Endodermal cell (in vitro differentiated cells): Measurements from ENCODE around the gene IL18BP. TPM values are rescaled to one million over a fixed set of nuclear protein-coding genes. Genes with fewer than 3 reads are reported as not detected.

Source experiments
- DNase-seq: peaks from one replicate; pipeline ENCODE4 v3.0.0-alpha.2; 2017
- H3K27ac ChIP-seq: 2 replicates; pipeline ENCODE4 v1.5.1; 2013; ENCODE audit warnings: mild to moderate bottlenecking, low read depth, low read length, moderate library complexity
- H3K27me3 ChIP-seq: 2 replicates; pipeline ENCODE4 v1.6.1; 2013; ENCODE audit warnings: mild to moderate bottlenecking, low read length, moderate library complexity; ENCODE audit not compliant: insufficient read depth, control insufficient read depth, poor library complexity, severe bottlenecking
- H3K36me3 ChIP-seq: 2 replicates; pipeline ENCODE4 v1.7.0; 2013; ENCODE audit warnings: mild to moderate bottlenecking, low read length, moderate library complexity; ENCODE audit not compliant: control insufficient read depth, insufficient read depth
- H3K4me1 ChIP-seq: one replicate; pipeline ENCODE4 v1.7.0; 2013; ENCODE audit warnings: low read length; ENCODE audit not compliant: control insufficient read depth, insufficient read depth
- H3K4me3 ChIP-seq: 2 replicates; pipeline ENCODE4 v1.5.1; 2013; ENCODE audit warnings: mild to moderate bottlenecking, low read length, moderate library complexity
- H3K9ac ChIP-seq: 2 replicates; pipeline ENCODE4 v1.6.1; 2013; ENCODE audit warnings: mild to moderate bottlenecking, low read length, moderate library complexity; ENCODE audit not compliant: poor library complexity, severe bottlenecking; ENCODE audit errors: extremely low read depth
- H3K9me3 ChIP-seq: 2 replicates; pipeline ENCODE4 v1.6.1; 2013; ENCODE audit warnings: mild to moderate bottlenecking, low read length, moderate library complexity; ENCODE audit not compliant: control insufficient read depth
- H3K27ac Mint-ChIP-seq: 2 replicates; pipeline ENCODE4 v1.8.0; 2020; ENCODE audit warnings: mixed read lengths
- H3K27me3 Mint-ChIP-seq: 2 replicates; pipeline ENCODE4 v1.8.0; 2021; ENCODE audit warnings: mild to moderate bottlenecking, mixed read lengths; ENCODE audit not compliant: insufficient read depth
- H3K36me3 Mint-ChIP-seq: 2 replicates; pipeline ENCODE4 v1.8.0; 2020; ENCODE audit warnings: low read depth, mixed read lengths
- H3K4me1 Mint-ChIP-seq: 2 replicates; pipeline ENCODE4 v1.8.0; 2020; ENCODE audit warnings: mixed read lengths
- H3K4me3 Mint-ChIP-seq: 2 replicates; pipeline ENCODE4 v1.8.0; 2020; ENCODE audit warnings: mild to moderate bottlenecking, moderate library complexity, mixed read lengths
- H3K9me3 Mint-ChIP-seq: 2 replicates; pipeline ENCODE4 v1.8.0; 2020; ENCODE audit warnings: mild to moderate bottlenecking, mixed read lengths
- WGBS, 2 experiments: methylation state at CpG; one replicate each; pipeline versions ENCODE4 v1.1.5 to v1.1.7; 2013; ENCODE audit warnings: missing lambda C conversion rate in 2 of 2, mixed read lengths in 1 of 2; ENCODE audit not compliant: insufficient coverage in 1 of 2, insufficient read length in 1 of 2; 5-methylcytosine and 5-hydroxymethylcytosine counted together
- total RNA-seq, 2 donors: library from RNA; stranded (reverse); fragmentation: NEBNext Ultra II Directional in 1 of 2; extraction: Animal tissue kit (Norgen Biotek cat#: 25700) in 1 of 2; gene quantifications; 2 replicates in 1 of 2; 3 replicates in 1 of 2; pipeline ENCODE4 v1.2.1, GENCODE V29; 2021
- TF ChIP-seq, protein P1 (sequence below): fragments of 200-600 bp; sonication (generic); conservative IDR thresholded peaks from 2 replicates; pipeline ENCODE4 v1.5.0; 2021; ENCODE audit warnings: antibody characterized with exemption, mild to moderate bottlenecking

IL18BP gene
- total RNA-seq, 2 donors from 2014 or later, result 10.8 to 13.0 TPM

DNA sequence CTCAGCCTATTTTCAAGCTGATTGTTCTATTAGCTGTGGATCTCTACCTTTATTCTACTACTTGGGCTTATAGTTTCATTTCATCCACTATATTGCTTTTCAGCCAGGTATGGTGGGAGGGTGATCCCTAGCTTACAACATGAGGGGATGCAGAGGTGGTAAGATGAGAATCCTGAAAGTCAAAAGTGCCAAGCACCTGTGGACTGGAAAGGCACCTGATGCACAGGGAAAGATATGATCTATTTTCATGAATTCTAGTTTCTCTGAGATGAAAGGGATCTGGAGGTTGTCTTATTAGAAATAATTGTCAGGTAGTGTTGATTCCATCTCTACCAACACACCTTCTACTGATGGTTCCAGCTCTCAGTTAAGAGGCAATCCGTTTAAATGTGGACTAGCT, 21.6 kb upstream of the IL18BP start:
- Histone ChIP-seq H3K27me3 (no peaks in the 10 kb centered on the region), H3K27ac (no peak overlapping the region), H3K9ac (no peak overlapping the region), H3K4me1 (no peaks in the 10 kb centered on the region), H3K36me3 (peaks cover 40% of the 10 kb centered on the region), H3K4me3 (no peak overlapping the region), H3K9me3 (no peaks in the 10 kb centered on the region)
- Mint-ChIP-seq H3K9me3 (no peaks in the 10 kb centered on the region), H3K27ac (no peak overlapping the region), H3K27me3 (no peaks in the 10 kb centered on the region), H3K36me3 (peaks cover 51% of the 10 kb centered on the region), H3K4me1 (no peaks in the 10 kb centered on the region), H3K4me3 (no peak overlapping the region)
- WGBS, 2 experiments, result 88% methylated on average over 1 of the region's 1 CpG; no CpG with 5 or more reads in 1 of the 2 experiments
- TF ChIP-seq, protein P1, sequence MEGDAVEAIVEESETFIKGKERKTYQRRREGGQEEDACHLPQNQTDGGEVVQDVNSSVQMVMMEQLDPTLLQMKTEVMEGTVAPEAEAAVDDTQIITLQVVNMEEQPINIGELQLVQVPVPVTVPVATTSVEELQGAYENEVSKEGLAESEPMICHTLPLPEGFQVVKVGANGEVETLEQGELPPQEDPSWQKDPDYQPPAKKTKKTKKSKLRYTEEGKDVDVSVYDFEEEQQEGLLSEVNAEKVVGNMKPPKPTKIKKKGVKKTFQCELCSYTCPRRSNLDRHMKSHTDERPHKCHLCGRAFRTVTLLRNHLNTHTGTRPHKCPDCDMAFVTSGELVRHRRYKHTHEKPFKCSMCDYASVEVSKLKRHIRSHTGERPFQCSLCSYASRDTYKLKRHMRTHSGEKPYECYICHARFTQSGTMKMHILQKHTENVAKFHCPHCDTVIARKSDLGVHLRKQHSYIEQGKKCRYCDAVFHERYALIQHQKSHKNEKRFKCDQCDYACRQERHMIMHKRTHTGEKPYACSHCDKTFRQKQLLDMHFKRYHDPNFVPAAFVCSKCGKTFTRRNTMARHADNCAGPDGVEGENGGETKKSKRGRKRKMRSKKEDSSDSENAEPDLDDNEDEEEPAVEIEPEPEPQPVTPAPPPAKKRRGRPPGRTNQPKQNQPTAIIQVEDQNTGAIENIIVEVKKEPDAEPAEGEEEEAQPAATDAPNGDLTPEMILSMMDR, result no peak
- no peak for DNase-seq

DNA sequence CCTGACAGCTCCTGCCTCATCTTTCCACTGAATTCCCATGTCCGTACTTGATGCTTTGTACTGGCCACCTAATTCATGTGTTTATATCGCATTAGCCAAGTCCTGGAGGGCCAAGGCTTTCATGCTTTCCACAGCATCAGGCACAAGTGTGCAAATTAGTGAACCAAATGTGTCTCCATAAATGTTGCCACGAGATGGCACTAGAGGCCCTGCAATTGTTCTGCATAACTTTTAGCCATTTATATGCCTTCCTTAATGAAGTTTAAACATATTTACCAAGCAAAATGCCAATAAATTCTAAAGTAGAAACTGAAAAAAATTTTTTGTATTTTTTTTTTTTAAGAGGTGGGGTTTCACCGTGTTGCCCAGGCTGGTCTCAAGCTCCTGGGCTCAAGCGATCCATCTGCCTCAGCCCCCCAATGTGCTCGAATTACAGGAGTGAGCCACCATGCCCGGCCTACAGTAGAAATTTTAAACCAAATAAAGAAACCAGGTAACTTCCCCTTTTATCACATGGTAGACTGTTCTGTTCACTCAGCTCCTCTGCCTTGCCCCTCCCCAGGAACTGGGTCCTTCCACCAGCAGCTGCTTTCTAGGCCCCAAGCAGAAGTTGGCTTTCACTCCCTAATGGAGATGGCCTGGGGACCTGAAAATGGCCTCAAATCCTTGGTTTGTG, 20.8 kb upstream of the IL18BP start:
- Histone ChIP-seq H3K27me3 (no peaks in the 10 kb centered on the region), H3K9me3 (no peaks in the 10 kb centered on the region), H3K4me3 (no peak overlapping the region), H3K9ac (no peak overlapping the region), H3K4me1 (no peaks in the 10 kb centered on the region), H3K27ac (no peak overlapping the region), H3K36me3 (peaks cover 48% of the 10 kb centered on the region)
- H3K27ac Mint-ChIP-seq, result no peak overlapping the region
- H3K4me3 Mint-ChIP-seq, result no peak overlapping the region
- WGBS, 2 experiments, result 76 to 80% methylated on average over 5 to 7 of the region's 7 CpGs
- no peaks in the 10 kb centered on the region for H3K9me3 Mint-ChIP-seq
- TF ChIP-seq, protein P1, result peak; percentile 78
- no peaks in the 10 kb centered on the region for H3K27me3 Mint-ChIP-seq
- H3K4me1 Mint-ChIP-seq, result no peaks in the 10 kb centered on the region
- DNase-seq, result peak; percentile 69
- H3K36me3 Mint-ChIP-seq, result peaks cover 50% of the 10 kb centered on the region

DNA sequence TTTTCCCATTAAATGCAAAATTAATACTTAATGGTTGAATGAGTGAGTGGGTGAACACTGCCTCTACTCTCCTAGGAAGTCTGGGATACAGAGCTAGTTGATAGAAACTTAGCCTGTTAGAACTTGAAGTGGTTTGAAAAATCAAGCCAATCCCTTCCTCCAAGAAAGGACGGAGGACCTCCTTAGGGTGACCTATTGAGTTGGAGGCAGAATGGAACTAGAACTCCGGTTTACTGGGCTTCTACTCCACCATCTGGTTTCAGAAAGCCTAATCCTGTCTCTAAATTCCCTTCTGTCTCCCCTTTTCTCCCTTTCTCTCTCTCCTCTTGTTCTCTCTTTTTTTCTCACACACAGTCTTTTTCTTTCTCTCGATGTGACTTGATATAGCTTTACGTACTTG, 19.6 kb upstream of the IL18BP start:
- DNase-seq, result no peak
- WGBS, 2 experiments, result 98 to 100% methylated on average over 3 to 4 of the region's 4 CpGs
- Mint-ChIP-seq H3K9me3 (no peaks in the 10 kb centered on the region), H3K4me3 (no peak overlapping the region), H3K27ac (no peak overlapping the region), H3K36me3 (peaks cover 61% of the 10 kb centered on the region), H3K27me3 (no peaks in the 10 kb centered on the region), H3K4me1 (no peaks in the 10 kb centered on the region)
- Histone ChIP-seq H3K27ac (no peak overlapping the region), H3K4me1 (no peaks in the 10 kb centered on the region), H3K9me3 (peaks cover 7% of the 10 kb centered on the region), H3K4me3 (no peak overlapping the region), H3K36me3 (peaks cover 59% of the 10 kb centered on the region), H3K9ac (no peak overlapping the region), H3K27me3 (no peaks in the 10 kb centered on the region)
- TF ChIP-seq, protein P1, result no peak
